ENCODE results near the gene KNL1. TPM values are rescaled to one million over a fixed set of nuclear protein-coding genes. Genes with fewer than 3 reads are reported as not detected.

KNL1 gene
- total RNA-seq, 3 donors from 2014 or later = 1.6 to 9.7 (median 3.1) TPM

GRCh38 chr15:40550341-40551037 is 43.6 kb upstream of the KNL1 start:
- TF ChIP-seq, protein P1, sequence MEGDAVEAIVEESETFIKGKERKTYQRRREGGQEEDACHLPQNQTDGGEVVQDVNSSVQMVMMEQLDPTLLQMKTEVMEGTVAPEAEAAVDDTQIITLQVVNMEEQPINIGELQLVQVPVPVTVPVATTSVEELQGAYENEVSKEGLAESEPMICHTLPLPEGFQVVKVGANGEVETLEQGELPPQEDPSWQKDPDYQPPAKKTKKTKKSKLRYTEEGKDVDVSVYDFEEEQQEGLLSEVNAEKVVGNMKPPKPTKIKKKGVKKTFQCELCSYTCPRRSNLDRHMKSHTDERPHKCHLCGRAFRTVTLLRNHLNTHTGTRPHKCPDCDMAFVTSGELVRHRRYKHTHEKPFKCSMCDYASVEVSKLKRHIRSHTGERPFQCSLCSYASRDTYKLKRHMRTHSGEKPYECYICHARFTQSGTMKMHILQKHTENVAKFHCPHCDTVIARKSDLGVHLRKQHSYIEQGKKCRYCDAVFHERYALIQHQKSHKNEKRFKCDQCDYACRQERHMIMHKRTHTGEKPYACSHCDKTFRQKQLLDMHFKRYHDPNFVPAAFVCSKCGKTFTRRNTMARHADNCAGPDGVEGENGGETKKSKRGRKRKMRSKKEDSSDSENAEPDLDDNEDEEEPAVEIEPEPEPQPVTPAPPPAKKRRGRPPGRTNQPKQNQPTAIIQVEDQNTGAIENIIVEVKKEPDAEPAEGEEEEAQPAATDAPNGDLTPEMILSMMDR (IDR thresholded peaks at IDR 0.05) = no peak
- peak; percentile 62 for ATAC-seq
- intact Hi-C loops (cut with DNase I, micrococcal nuclease) = no loop called here
- Histone ChIP-seq H3K4me1 (ENCODE audit: low read depth) (no peaks in the 10 kb centered on the region), H3K4me3 (no peak overlapping the region), H3K9me3 (no peaks in the 10 kb centered on the region), H3K36me3 (ENCODE audit: low read depth) (no peaks in the 10 kb centered on the region)
- DNase-seq = no peak

- TF ChIP-seq, protein P1 (IDR thresholded peaks at IDR 0.05) = no peak
- Histone ChIP-seq H3K4me3 (no peak overlapping the region), H3K9me3 (no peaks in the 10 kb centered on the region), H3K4me1 (ENCODE audit: low read depth) (no peaks in the 10 kb centered on the region), H3K36me3 (ENCODE audit: low read depth) (no peaks in the 10 kb centered on the region)
- ATAC-seq (no peak), DNase-seq (no peak)
- intact Hi-C loops (cut with DNase I, micrococcal nuclease) = no loop called here
These were observed 39.9 kb upstream of the KNL1 start for GRCh38 chr15:40554161-40554525.

DNA sequence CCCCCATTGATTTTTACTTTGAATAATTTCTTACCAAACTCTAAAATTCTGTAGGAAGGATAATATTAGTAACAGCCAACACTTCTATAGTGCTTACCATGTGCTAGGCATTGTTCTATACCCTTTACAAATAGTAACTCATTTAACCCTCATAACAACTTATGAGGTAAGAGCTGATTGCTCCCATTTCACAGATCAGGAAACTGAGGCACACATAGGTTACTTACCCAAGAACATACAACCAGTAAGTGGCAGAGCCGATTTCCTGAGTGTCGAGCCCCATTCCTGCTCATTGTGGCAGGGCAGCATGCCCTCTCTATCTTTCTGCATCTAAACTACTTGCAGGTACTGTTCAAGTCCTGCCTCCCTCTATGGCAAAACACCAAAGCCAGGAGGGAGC is 38.2 kb upstream of the KNL1 start:
- Histone ChIP-seq H3K36me3 (ENCODE audit: low read depth) (no peaks in the 10 kb centered on the region), H3K9me3 (no peaks in the 10 kb centered on the region), H3K4me1 (ENCODE audit: low read depth) (no peaks in the 10 kb centered on the region), H3K4me3 (no peak overlapping the region)
- ATAC-seq (no peak), DNase-seq (no peak)
- intact Hi-C loops (cut with DNase I, micrococcal nuclease) = no loop called here
- TF ChIP-seq, protein P1 (IDR thresholded peaks at IDR 0.05) = no peak

GRCh38 chr15:40558952-40559742 is 34.9 kb upstream of the KNL1 start:
- ATAC-seq = no peak
- Histone ChIP-seq H3K9me3 (no peaks in the 10 kb centered on the region), H3K4me3 (no peak overlapping the region), H3K36me3 (ENCODE audit: low read depth) (no peaks in the 10 kb centered on the region), H3K4me1 (ENCODE audit: low read depth) (no peaks in the 10 kb centered on the region)
- intact Hi-C loops (cut with DNase I, micrococcal nuclease) = no loop called here
- TF ChIP-seq, protein P1 (IDR thresholded peaks at IDR 0.05) = no peak
- DNase-seq = no peak

DNA sequence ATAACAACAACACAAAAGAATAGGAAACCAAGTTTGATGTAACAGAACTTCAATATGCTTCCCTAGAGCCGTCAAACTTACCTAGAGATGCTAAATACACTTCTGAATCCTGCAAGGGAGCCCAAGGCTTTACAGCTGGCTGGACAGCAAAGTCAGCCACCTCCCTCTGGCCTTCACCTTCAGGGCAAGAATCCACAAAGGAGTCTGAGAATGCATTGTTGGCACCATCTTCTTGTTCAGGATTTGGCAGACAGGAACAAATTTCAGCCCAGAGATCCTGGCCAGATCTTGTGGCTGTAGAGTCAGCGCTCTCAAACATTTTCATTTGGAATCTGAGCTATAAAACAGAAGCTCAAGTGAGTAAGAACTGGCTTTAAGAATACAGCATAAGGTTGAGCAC is 31.4 kb upstream of the KNL1 start:
- TF ChIP-seq, protein P1 (IDR thresholded peaks at IDR 0.05) = no peak
- H3K9me3 ChIP-seq = no peaks in the 10 kb centered on the region
- ATAC-seq (no peak), DNase-seq (no peak)
- H3K4me3 ChIP-seq = no peak overlapping the region
- peaks cover 4% of the 10 kb centered on the region for H3K4me1 ChIP-seq (ENCODE audit: low read depth)
- intact Hi-C loops (cut with DNase I, micrococcal nuclease) = no loop called here
- H3K36me3 ChIP-seq (ENCODE audit: low read depth) = peaks cover 4% of the 10 kb centered on the region
